GM18870 (cell line): Measurements from ENCODE around the gene MAP3K20.

Experiments used
- ATAC-seq: cut with Tn5 transposase; IDR thresholded peaks from one replicate; pipeline ENCODE4 v1.9.1; 2021; ENCODE audit warnings: moderate library complexity; ENCODE audit not compliant: unreplicated experiment

MAP3K20 gene

GRCh38 chr2:173050684-173051083 is 25.0 kb upstream of the MAP3K20 start:
- ATAC-seq, result no peak

GRCh38 chr2:173051463-173052215 is 24.0 kb upstream of the MAP3K20 start:
- no peak for ATAC-seq

GRCh38 chr2:173053043-173053699 is 22.5 kb upstream of the MAP3K20 start:
- ATAC-seq, result no peak

- no peak for ATAC-seq
These were observed 21.2 kb upstream of the MAP3K20 start for GRCh38 chr2:173054466-173054865.

- ATAC-seq, result no peak
These were observed 18.8 kb upstream of the MAP3K20 start for GRCh38 chr2:173056705-173057364.

GRCh38 chr2:173058097-173058496 is 17.5 kb upstream of the MAP3K20 start:
- ATAC-seq, result no peak

- ATAC-seq, result no peak
These were observed 17.0 kb upstream of the MAP3K20 start for GRCh38 chr2:173058673-173059072.

GRCh38 chr2:173059292-173059691 is 16.4 kb upstream of the MAP3K20 start:
- no peak for ATAC-seq

GRCh38 chr2:173059971-173060461 is 15.6 kb upstream of the MAP3K20 start:
- no peak for ATAC-seq

GRCh38 chr2:173062801-173063200 is 12.8 kb upstream of the MAP3K20 start:
- no peak for ATAC-seq

GRCh38 chr2:173064151-173064805 is 11.4 kb upstream of the MAP3K20 start:
- ATAC-seq, result no peak

GRCh38 chr2:173066887-173067676 is 8.6 kb upstream of the MAP3K20 start:
- ATAC-seq, result no peak

GRCh38 chr2:173075056-173075780 is 428 bp upstream of the MAP3K20 start:
- peak; percentile 4 for ATAC-seq

GRCh38 chr2:173076581-173077345 is 1.1 kb downstream of the MAP3K20 start:
- ATAC-seq, result peak; percentile 35

GRCh38 chr2:173077506-173078177 is 2.0 kb downstream of the MAP3K20 start:
- no peak for ATAC-seq

GRCh38 chr2:173079141-173079540 is 3.5 kb downstream of the MAP3K20 start:
- ATAC-seq, result no peak

- ATAC-seq, result no peak
These were observed 4.6 kb downstream of the MAP3K20 start for GRCh38 chr2:173079973-173080860.
